H1 (cell line): ENCODE results near the gene WDR43. TPM values are rescaled to one million over a fixed set of nuclear protein-coding genes. Genes with fewer than 3 reads are reported as not detected.

ENCODE experiments used
- CTCF ChIA-PET: fragments of 300-600 bp; sonication (Branson Sonifier 250); formaldehyde crosslinking; loops from one replicate; lab custom pipeline; 2021; ENCODE audit not compliant: partially characterized antibody; lab: Charles Lee
- POLR2A ChIA-PET: fragments of 300-600 bp; sonication (Branson Sonifier 250); formaldehyde crosslinking; loops from one replicate; lab custom pipeline; 2021; ENCODE audit warnings: inconsistent platforms; ENCODE audit not compliant: partially characterized antibody; lab: Charles Lee
- DNase-seq, 2 experiments: peaks; one replicate each; pipeline versions ENCODE4 v3.0.0 to v3.0.0-alpha.2; 2010 to 2022; ENCODE audit warnings: low spot score in 2 of 2, low read depth in 1 of 2, mixed read lengths in 1 of 2
- FAIRE-seq: peaks from 2 replicates; lab custom pipeline; 2011; peaks lifted over from hg19 to GRCh38; lab: Jason Lieb, UNC
- H2AFZ ChIP-seq: 2 replicates; pipeline ENCODE4 v1.8.1; 2012; ENCODE audit warnings: low read length, inconsistent platforms
- H2AK5ac ChIP-seq: 2 replicates; pipeline ENCODE4 v1.6.1; 2013; ENCODE audit warnings: low read depth, low read length
- H2BK120ac ChIP-seq: replicated peaks from 2 replicates; pipeline ENCODE3; 2013; ENCODE audit warnings: low read depth, low read length, inconsistent platforms
- H2BK12ac ChIP-seq: 2 replicates; pipeline ENCODE4 v1.6.1; 2013; ENCODE audit warnings: low read depth, low read length
- H2BK15ac ChIP-seq: 2 replicates; pipeline ENCODE4 v1.6.1; 2013; ENCODE audit warnings: low read length
- H2BK20ac ChIP-seq: 2 replicates; pipeline ENCODE4 v1.6.1; 2013; ENCODE audit warnings: low read length
- H2BK5ac ChIP-seq: 2 replicates; pipeline ENCODE4 v1.6.1; 2013; ENCODE audit warnings: low read depth, low read length
- H3K14ac ChIP-seq: 2 replicates; pipeline ENCODE4 v1.6.1; 2013; ENCODE audit warnings: inconsistent platforms; ENCODE audit not compliant: insufficient read length
- H3K18ac ChIP-seq: 2 replicates; pipeline ENCODE4 v1.6.1; 2013; ENCODE audit warnings: low read length; ENCODE audit errors: extremely low read depth
- H3K23ac ChIP-seq: 2 replicates; pipeline ENCODE4 v1.6.1; 2013; ENCODE audit warnings: inconsistent platforms; ENCODE audit not compliant: insufficient read length
- H3K23me2 ChIP-seq: 2 replicates; pipeline ENCODE4 v1.6.1; 2013; ENCODE audit warnings: low read depth, low read length
- H3K27ac ChIP-seq: 2 replicates; pipeline ENCODE4 v1.6.1; 2011; ENCODE audit warnings: low read depth, low read length, inconsistent platforms
- H3K27me3 ChIP-seq, 4 experiments: replicated peaks in 1 of 4; 1 replicate in 1 of 4; 2 replicates in 3 of 4; pipeline versions ENCODE4 v1.6.1 to v1.8.1; 2011 to 2013; ENCODE audit warnings: low read length in 3 of 4, mild to moderate bottlenecking in 3 of 4, inconsistent platforms in 2 of 4, mixed read lengths in 2 of 4, moderate library complexity in 1 of 4; ENCODE audit not compliant: control insufficient read depth in 3 of 4, insufficient read depth in 3 of 4; ENCODE audit errors: extremely low read depth in 1 of 4
- H3K36me3 ChIP-seq, 4 experiments: 2 replicates each; pipeline versions ENCODE4 v1.6.1 to v1.8.1; 2011 to 2013; ENCODE audit warnings: mild to moderate bottlenecking in 4 of 4, low read length in 3 of 4, moderate library complexity in 2 of 4, control low read depth in 1 of 4, inconsistent platforms in 1 of 4; ENCODE audit not compliant: insufficient read depth in 4 of 4, control insufficient read depth in 2 of 4
- H3K4ac ChIP-seq: replicated peaks from 2 replicates; pipeline ENCODE3; 2013; ENCODE audit warnings: low read length, low read depth, mixed read lengths, inconsistent platforms; ENCODE audit not compliant: insufficient read length
- H3K4me1 ChIP-seq, 4 experiments: replicated peaks in 1 of 4; 1 replicate in 1 of 4; 2 replicates in 3 of 4; pipeline versions ENCODE4 v1.6.1 to v1.8.1; 2011 to 2013; ENCODE audit warnings: low read length in 3 of 4, inconsistent platforms in 2 of 4, mixed read lengths in 1 of 4; ENCODE audit not compliant: insufficient read depth in 4 of 4, control insufficient read depth in 3 of 4
- H3K4me2 ChIP-seq, 2 experiments: 2 replicates each; pipeline versions ENCODE4 v1.6.1 to v1.8.1; 2011 to 2013; ENCODE audit warnings: low read depth in 2 of 2, low read length in 2 of 2, control low read depth in 1 of 2, inconsistent platforms in 1 of 2, mild to moderate bottlenecking in 1 of 2; ENCODE audit not compliant: insufficient read depth in 1 of 2
- H3K4me3 ChIP-seq, 4 experiments: fragments of 200-600, 300-600 bp in 1 of 4; sonication (generic), shearing (Covaris generic), sonication (Bioruptor Twin) in 1 of 4; 2 replicates each; pipeline versions ENCODE4 v1.5.1 to v1.8.1; 2011 to 2016; ENCODE audit warnings: low read length in 4 of 4, low read depth in 3 of 4, control low read depth in 2 of 4, inconsistent platforms in 2 of 4, mild to moderate bottlenecking in 2 of 4, mixed read lengths in 1 of 4, moderate library complexity in 1 of 4; ENCODE audit not compliant: insufficient read depth in 2 of 4; ENCODE audit errors: extremely low read depth in 1 of 4
- H3K56ac ChIP-seq: replicated peaks from 2 replicates; pipeline ENCODE3; 2013; ENCODE audit warnings: low read depth, mild to moderate bottlenecking, mixed read lengths, low read length, inconsistent platforms; ENCODE audit not compliant: insufficient read length
- H3K79me1 ChIP-seq: 2 replicates; pipeline ENCODE4 v1.6.1; 2013; ENCODE audit warnings: low read depth, low read length, control low read depth
- H3K79me2 ChIP-seq, 2 experiments: 2 replicates each; pipeline versions ENCODE4 v1.6.1 to v1.8.1; 2012 to 2013; ENCODE audit warnings: low read length in 2 of 2, mild to moderate bottlenecking in 2 of 2, inconsistent platforms in 1 of 2; ENCODE audit not compliant: insufficient read depth in 2 of 2, control insufficient read depth in 1 of 2
- H3K9ac ChIP-seq, 4 experiments: replicated peaks in 1 of 4; 1 replicate in 1 of 4; 2 replicates in 3 of 4; pipeline versions ENCODE4 v1.6.1 to v1.8.1; 2011 to 2013; ENCODE audit warnings: low read depth in 3 of 4, low read length in 3 of 4, control low read depth in 2 of 4, mild to moderate bottlenecking in 2 of 4, moderate library complexity in 2 of 4, inconsistent platforms in 1 of 4; ENCODE audit errors: extremely low read depth in 1 of 4
- H3K9me3 ChIP-seq, 2 experiments: 2 replicates each; pipeline versions ENCODE4 v1.6.1 to v1.8.1; 2012 to 2013; ENCODE audit warnings: mild to moderate bottlenecking in 2 of 2, moderate library complexity in 2 of 2, control low read depth in 1 of 2, inconsistent platforms in 1 of 2, low read depth in 1 of 2, low read length in 1 of 2, mixed read lengths in 1 of 2; ENCODE audit not compliant: insufficient read depth in 2 of 2
- H4K20me1 ChIP-seq, 2 experiments: replicated peaks in 1 of 2; 2 replicates each; pipeline versions ENCODE3 to v1.8.1; 2011 to 2013; ENCODE audit warnings: inconsistent platforms in 2 of 2, low read length in 2 of 2, mild to moderate bottlenecking in 1 of 2; ENCODE audit not compliant: insufficient read depth in 2 of 2, control insufficient read depth in 1 of 2
- H4K5ac ChIP-seq: 2 replicates; pipeline ENCODE4 v1.6.1; 2013; ENCODE audit warnings: low read length, low read depth, mixed read lengths, inconsistent platforms; ENCODE audit not compliant: insufficient read length
- H4K8ac ChIP-seq: 2 replicates; pipeline ENCODE4 v1.8.0; 2013; ENCODE audit warnings: mild to moderate bottlenecking, moderate library complexity, low read length, inconsistent platforms; ENCODE audit not compliant: insufficient read depth; ENCODE audit errors: extremely low read depth
- H4K91ac ChIP-seq: replicated peaks from 2 replicates; pipeline ENCODE3; 2013; ENCODE audit warnings: low read length, mixed read lengths, inconsistent platforms; ENCODE audit not compliant: insufficient read length
- ATF2 ChIP-seq: IDR thresholded peaks from 2 replicates; pipeline ENCODE4 v1.6.1; 2012; ENCODE audit warnings: low read length, inconsistent platforms
- BRCA1 ChIP-seq: IDR thresholded peaks from 2 replicates; pipeline ENCODE4 v1.6.1; 2012; ENCODE audit warnings: low read depth, low read length, improper control_type of control experiment
- HDAC6 ChIP-seq: IDR thresholded peaks from one replicate; pipeline ENCODE4 v1.7.1; 2012; ENCODE audit warnings: low read depth, mild to moderate bottlenecking, inconsistent platforms, low read length, moderate library complexity
- WGBS, 2 experiments: shearing (Covaris generic) in 1 of 2; methylation state at CpG; one replicate each; pipeline versions ENCODE4 v1.1.6 to v1.1.7; 2013 to 2015; ENCODE audit warnings: low lambda C conversion rate in 2 of 2, mixed read lengths in 2 of 2, inconsistent platforms in 1 of 2, low coverage in 1 of 2, missing lambda C conversion rate in 1 of 2; ENCODE audit not compliant: insufficient replicate concordance in 2 of 2, insufficient coverage in 1 of 2, insufficient read length in 1 of 2; ENCODE audit errors: extremely low coverage in 1 of 2, missing lambda C conversion rate in 1 of 2; 5-methylcytosine and 5-hydroxymethylcytosine counted together
- polyA plus RNA-seq, 7 experiments: library from polyadenylated mRNA; depleted of rRNA in 3 of 7; stranded (reverse) in 5 of 7; unstranded in 2 of 7; fragments of >200 nt in 5 of 7; fragments of 200-250 nt in 2 of 7; gene quantifications; 1 replicate in 5 of 7; 2 replicates in 1 of 7; 4 replicates in 1 of 7; pipeline versions ENCODE4 v1.2.1 to v1.2.3, GENCODE V29; 2011 to 2013; ENCODE audit warnings: missing spikeins in 2 of 7, mixed read lengths in 2 of 7
- total RNA-seq: library from RNA; stranded (reverse); fragmentation: NEBNext Ultra II Directional; extraction: Animal tissue kit (Norgen Biotek cat#: 25700); gene quantifications from 2 replicates; pipeline ENCODE4 v1.2.1, GENCODE V29; 2021

The WDR43 gene
- total and polyA plus RNA-seq, 2 of the 8 experiments (the other 6 are each of a cell fraction or from before 2014, with no cell fraction given) = 57.8 to 142 TPM

- Histone ChIP-seq H2BK12ac (no peak overlapping the region), H4K5ac (no peak overlapping the region), H2BK5ac (no peak overlapping the region), H3K27me3 (no peaks in the 10 kb centered on the region), H3K14ac (no peak overlapping the region), H4K91ac (no peak overlapping the region), H3K23me2 (0 out of 2 replicates have a peak, but pooled peaks cover 2% of the 10 kb centered on the region), H4K20me1 (peaks cover 27 to 50% of the 10 kb centered on the region in 2 experiments), H3K27ac (no peak overlapping the region), H3K23ac (no peak overlapping the region), H3K4ac (no peak overlapping the region), H2BK20ac (no peak overlapping the region), H3K4me1 (peaks cover 0 to 3% (median 3%) of the 10 kb centered on the region in 4 experiments; a peak in 4 of 7 replicates), H4K8ac (no peak overlapping the region), H3K79me2 (peaks cover 69 to 100% of the 10 kb centered on the region in 2 experiments), H3K18ac (no peak overlapping the region), H2BK15ac (no peak overlapping the region), H2AFZ (no peak overlapping the region), H3K4me2 (no peak overlapping the region), H3K79me1 (peaks cover 2% of the 10 kb centered on the region; the same call in 1 of the 2 replicates), H2AK5ac (no peak overlapping the region), H3K9me3 (no peaks in the 10 kb centered on the region), H3K36me3 (peaks cover 3 to 46% (median 17%) of the 10 kb centered on the region in 4 experiments), H2BK120ac (no peak overlapping the region), H3K9ac (peak overlapping the region in 1 of 4 experiments; percentile 34; a peak in 1 of 7 replicates), H3K56ac (no peak overlapping the region), H3K4me3 (no peak overlapping the region)
- DNase-seq = no peak
- POLR2A ChIA-PET = interaction anchor here (1.2 to 2.7 kb wide), 5 partner anchors 9 to 41 kb away, joined by 3 to 11 read pairs (median 4); no protein-coding TSS in a partner anchor
- CTCF ChIA-PET = interaction anchor here (1.1 to 1.5 kb wide), 3 partner anchors 9 to 30 kb away, joined by 3 to 5 read pairs (median 3); no protein-coding TSS in a partner anchor
- FAIRE-seq = no peak
- WGBS, 2 experiments = 82% methylated on average over 2 of the region's 2 CpGs; no CpG with 5 or more reads in 1 of the 2 experiments
- no peak for TF ChIP-seq HDAC6
- no peak for TF ChIP-seq BRCA1
- TF ChIP-seq ATF2 = no peak
Observed at GRCh38 chr2:28901202-28901601, 6.7 kb downstream of the WDR43 start.
